CD4-positive, alpha-beta memory T cell (primary cell): Measurements from ENCODE around the gene LYPD3. TPM values are rescaled to one million over a fixed set of nuclear protein-coding genes. Genes with fewer than 3 reads are reported as not detected.

Experiments used
- CTCF ChIA-PET: fragments of 350-600 bp; sonication (Branson Sonifier 250); formaldehyde crosslinking; loops from one replicate; lab custom pipeline; 2021; ENCODE audit warnings: inconsistent platforms; ENCODE audit not compliant: partially characterized antibody; lab: Charles Lee
- POLR2A ChIA-PET: fragments of 350-600 bp; sonication (Branson Sonifier 250); formaldehyde crosslinking; loops from one replicate; lab custom pipeline; 2021; ENCODE audit not compliant: partially characterized antibody; lab: Charles Lee
- DNase-seq, 5 donors: peaks; one replicate each; pipeline versions ENCODE4 v3.0.0 to v3.0.0-alpha.2; 2020 to 2022; ENCODE audit warnings: mixed read lengths in 1 of 5
- H3K27ac ChIP-seq: one replicate; pipeline ENCODE4 v1.7.0; 2013; ENCODE audit warnings: low read depth, low read length
- H3K27me3 ChIP-seq: 2 replicates; pipeline ENCODE4 v1.7.0; 2013; ENCODE audit warnings: mild to moderate bottlenecking, low read length, moderate library complexity; ENCODE audit not compliant: insufficient read depth
- H3K36me3 ChIP-seq: 2 replicates; pipeline ENCODE4 v1.7.0; 2013; ENCODE audit warnings: mild to moderate bottlenecking, low read length, moderate library complexity; ENCODE audit not compliant: insufficient read depth
- H3K4me1 ChIP-seq: 2 replicates; pipeline ENCODE4 v1.7.0; 2013; ENCODE audit warnings: mild to moderate bottlenecking, low read length, moderate library complexity; ENCODE audit not compliant: insufficient read depth
- H3K4me3 ChIP-seq, 2 donors: one replicate each; pipeline ENCODE4 v1.7.0; 2013; ENCODE audit warnings: low read length in 2 of 2, mild to moderate bottlenecking in 1 of 2
- H3K9me3 ChIP-seq, 2 donors: one replicate each; pipeline ENCODE4 v1.7.0; 2013; ENCODE audit warnings: low read length in 2 of 2, control low read depth in 1 of 2; ENCODE audit not compliant: control insufficient read depth in 1 of 2
- H3K27ac Mint-ChIP-seq, 7 donors: one replicate each; pipeline ENCODE4 v1.8.0; 2020 to 2021; ENCODE audit warnings: mixed read lengths in 7 of 7, mild to moderate bottlenecking in 6 of 7, inconsistent platforms in 3 of 7, moderate library complexity in 3 of 7
- H3K27me3 Mint-ChIP-seq, 2 donors: one replicate each; pipeline ENCODE4 v1.8.0; 2020 to 2021; ENCODE audit warnings: mixed read lengths in 2 of 2
- H3K36me3 Mint-ChIP-seq, 2 donors: one replicate each; pipeline ENCODE4 v1.8.0; 2020 to 2021; ENCODE audit warnings: mixed read lengths in 2 of 2, inconsistent platforms in 1 of 2, mild to moderate bottlenecking in 1 of 2
- H3K4me1 Mint-ChIP-seq, 4 donors: one replicate each; pipeline ENCODE4 v1.8.0; 2020 to 2021; ENCODE audit warnings: mixed read lengths in 4 of 4, mild to moderate bottlenecking in 1 of 4
- H3K4me3 Mint-ChIP-seq, 8 donors: one replicate each; pipeline ENCODE4 v1.8.0; 2020 to 2021; ENCODE audit warnings: mixed read lengths in 8 of 8, mild to moderate bottlenecking in 7 of 8, moderate library complexity in 6 of 8, inconsistent platforms in 3 of 8
- H3K9me3 Mint-ChIP-seq, 8 donors: one replicate each; pipeline ENCODE4 v1.8.0; 2020 to 2021; ENCODE audit warnings: mixed read lengths in 8 of 8, mild to moderate bottlenecking in 5 of 8, inconsistent platforms in 3 of 8, moderate library complexity in 1 of 8
- intact Hi-C: fragments of 100-400 bp; cut with micrococcal nuclease; formaldehyde crosslinking; loops from one replicate; pipeline ENCODE4 v1.15.1; 2023
- polyA plus RNA-seq, 2 donors: library from polyadenylated mRNA; unstranded; fragments of 300-500 nt; fragmentation: Illumina TruSeq; gene quantifications; one replicate each; pipeline ENCODE4 v1.2.3, GENCODE V29; 2021
- total RNA-seq, 2 experiments: library from RNA; stranded (reverse); gene quantifications; one replicate each; pipeline ENCODE4 v1.2.3, GENCODE V29; 2021

Gene LYPD3
- total and polyA plus RNA-seq, 4 experiments from 2014 or later = 3.3 to 5.9 (median 4.1) TPM

GRCh38 chr19:43505941-43506340 lies 40.5 kb upstream of the LYPD3 start:
- intact Hi-C loops = loop anchor here (2.0 kb wide), 2 partner anchors 13 to 27 kb away; partner anchors contain the start of gene ZNF575
- H3K36me3 ChIP-seq = peaks cover 19% of the 10 kb centered on the region
- Mint-ChIP-seq H3K4me1 (peaks cover 17 to 45% (median 30%) of the 10 kb centered on the region in 4 donors), H3K36me3 (peaks cover 23 to 40% of the 10 kb centered on the region in 2 donors), H3K27me3 (no peaks in the 10 kb centered on the region), H3K4me3 (peak overlapping the region in 7 of 8 donors; percentile 29 to 77 (median 54)), H3K9me3 (peaks cover 0 to 2% (median 0%) of the 10 kb centered on the region in 8 donors), H3K27ac (peak overlapping the region; percentile 85 to 98 (median 91))
- peaks cover 22% of the 10 kb centered on the region for H3K4me1 ChIP-seq
- no peaks in the 10 kb centered on the region for H3K27me3 ChIP-seq
- POLR2A ChIA-PET = interaction anchor here (2.4 to 4.7 kb wide), 4 partner anchors 41 to 66 kb away, joined by 10 to 107 read pairs (median 20); partner anchors contain the start of gene LYPD3
- CTCF ChIA-PET = interaction anchor here (0.6 to 3.9 kb wide), 4 partner anchors 13 to 88 kb away, joined by 3 to 34 read pairs (median 16); no protein-coding TSS in a partner anchor
- H3K4me3 ChIP-seq = no peak overlapping the region
- DNase-seq = no peak
- H3K9me3 ChIP-seq = no peaks in the 10 kb centered on the region
- H3K27ac ChIP-seq = peak overlapping the region; percentile 89

GRCh38 chr19:43505186-43505456 lies 39.7 kb upstream of the LYPD3 start:
- H3K27ac Mint-ChIP-seq = peak overlapping the region; percentile 87 to 99 (median 93)
- POLR2A ChIA-PET = interaction anchor here (0.7 to 4.7 kb wide), 21 partner anchors 10 to 163 kb away, joined by 3 to 107 read pairs (median 8); partner anchors contain the start of genes LYPD3 and ZNF575
- intact Hi-C loops = loop anchor here (2.0 kb wide), 2 partner anchors 14 to 28 kb away; partner anchors contain the start of gene ZNF575
- peak overlapping the region; percentile 4 to 74 (median 53) for H3K4me3 Mint-ChIP-seq
- H3K36me3 ChIP-seq = peaks cover 16% of the 10 kb centered on the region
- peaks cover 22% of the 10 kb centered on the region for H3K4me1 ChIP-seq
- peak overlapping the region; percentile 89 for H3K27ac ChIP-seq
- H3K36me3 Mint-ChIP-seq = peaks cover 20 to 37% of the 10 kb centered on the region in 2 donors
- H3K9me3 Mint-ChIP-seq = peaks cover 0 to 2% (median 0%) of the 10 kb centered on the region in 8 donors
- peaks cover 17 to 47% (median 31%) of the 10 kb centered on the region in 4 donors for H3K4me1 Mint-ChIP-seq
- CTCF ChIA-PET = interaction anchor here (0.6 to 3.9 kb wide), 9 partner anchors 8 to 114 kb away, joined by 3 to 34 read pairs (median 5); partner anchors contain the start of gene LYPD3
- no peak overlapping the region for H3K4me3 ChIP-seq
- no peak for DNase-seq
- no peaks in the 10 kb centered on the region for H3K9me3 ChIP-seq
- no peaks in the 10 kb centered on the region for H3K27me3 Mint-ChIP-seq
- no peaks in the 10 kb centered on the region for H3K27me3 ChIP-seq

- Histone ChIP-seq H3K4me3 (peak within 1 kb of the TSS; percentile 73 to 74), H3K36me3 (peaks cover 11% of the 10 kb centered on the region), H3K9me3 (no peaks in the 10 kb centered on the region), H3K27ac (peak within 1 kb of the TSS; percentile 89), H3K4me1 (peaks cover 22% of the 10 kb centered on the region), H3K27me3 (no peaks in the 10 kb centered on the region)
- H3K36me3 Mint-ChIP-seq = peaks cover 16 to 32% of the 10 kb centered on the region in 2 donors
- H3K27me3 Mint-ChIP-seq = no peaks in the 10 kb centered on the region
- H3K4me3 Mint-ChIP-seq = peak within 1 kb of the TSS; percentile 91 to 98 (median 94)
- H3K4me1 Mint-ChIP-seq = peaks cover 17 to 47% (median 31%) of the 10 kb centered on the region in 4 donors
- peak in 1 of 5 donors; percentile 47 for DNase-seq
- CTCF ChIA-PET = interaction anchor here (0.6 to 3.9 kb wide), 11 partner anchors 8 to 90 kb away, joined by 3 to 34 read pairs (median 4); partner anchors contain the start of gene LYPD3
- peak within 1 kb of the TSS; percentile 95 to 100 (median 98) for H3K27ac Mint-ChIP-seq
- H3K9me3 Mint-ChIP-seq = peaks cover 0 to 2% (median 0%) of the 10 kb centered on the region in 8 donors
- intact Hi-C loops = loop anchor here (1.0 to 2.0 kb wide), 6 partner anchors 14 to 71 kb away; partner anchors contain the start of genes PINLYP, XRCC1 and ZNF575
- POLR2A ChIA-PET = interaction anchor here (0.7 to 4.7 kb wide), 32 partner anchors 10 to 250 kb away, joined by 3 to 107 read pairs (median 4); partner anchors contain the start of genes IRGQ, LYPD3, SMG9 and ZNF575
Measured at GRCh38 chr19:43504426-43505185, 39.2 kb upstream of the LYPD3 start, which contains the start of gene PHLDB3. Gene PHLDB3, minus strand, starts transcription at chr19:43504746. Its CDS starts 628 bp downstream, at chr19:43504118.

- ChIA-PET CTCF (interaction anchor here (0.6 to 3.9 kb wide), 12 partner anchors 9 to 90 kb away, joined by 3 to 34 read pairs (median 4); partner anchors contain the start of gene LYPD3), POLR2A (interaction anchor here (0.6 to 4.7 kb wide), 31 partner anchors 9 to 250 kb away, joined by 3 to 107 read pairs (median 5); partner anchors contain the start of genes IRGQ, LYPD3, SMG9 and ZNF575)
- no peaks in the 10 kb centered on the region for H3K9me3 Mint-ChIP-seq
- peaks cover 19 to 34% of the 10 kb centered on the region in 2 donors for H3K36me3 Mint-ChIP-seq
- peak; percentile 96 to 99 (median 97) for DNase-seq
- peaks cover 16 to 51% (median 34%) of the 10 kb centered on the region in 4 donors for H3K4me1 Mint-ChIP-seq
- peak overlapping the region; percentile 91 to 98 (median 94) for H3K4me3 Mint-ChIP-seq
- peak overlapping the region; percentile 89 for H3K27ac ChIP-seq
- H3K4me1 ChIP-seq = peaks cover 22% of the 10 kb centered on the region
- peaks cover 10% of the 10 kb centered on the region for H3K36me3 ChIP-seq
- intact Hi-C loops = loop anchor here (1.0 to 2.0 kb wide), 6 partner anchors 15 to 72 kb away; partner anchors contain the start of genes PINLYP, XRCC1 and ZNF575
- peak overlapping the region; percentile 95 to 100 (median 98) for H3K27ac Mint-ChIP-seq
- peak overlapping the region; percentile 73 to 74 for H3K4me3 ChIP-seq
- H3K9me3 ChIP-seq = no peaks in the 10 kb centered on the region
- H3K27me3 ChIP-seq = no peaks in the 10 kb centered on the region
- no peaks in the 10 kb centered on the region for H3K27me3 Mint-ChIP-seq
Measured at GRCh38 chr19:43503501-43504425, 38.4 kb upstream of the LYPD3 start.

GRCh38 chr19:43502419-43502976 lies 37.1 kb upstream of the LYPD3 start:
- ChIA-PET CTCF (interaction anchor here (0.5 to 2.9 kb wide), 4 partner anchors 30 to 68 kb away, joined by 3 to 19 read pairs (median 8); partner anchors contain the start of genes LYPD3 and ZNF575), POLR2A (interaction anchor here (0.6 to 4.7 kb wide), 4 partner anchors 9 to 117 kb away, joined by 3 to 107 read pairs (median 3); partner anchors contain the start of genes LYPD3 and ZNF428)
- Histone ChIP-seq H3K27me3 (no peaks in the 10 kb centered on the region), H3K27ac (no peak overlapping the region), H3K9me3 (no peaks in the 10 kb centered on the region), H3K4me3 (no peak overlapping the region), H3K4me1 (peaks cover 22% of the 10 kb centered on the region), H3K36me3 (no peaks in the 10 kb centered on the region)
- Mint-ChIP-seq H3K27me3 (no peaks in the 10 kb centered on the region), H3K27ac (peak overlapping the region; percentile 95 to 100 (median 98)), H3K4me1 (peaks cover 19 to 51% (median 36%) of the 10 kb centered on the region in 4 donors), H3K36me3 (peaks cover 15 to 37% of the 10 kb centered on the region in 2 donors), H3K9me3 (no peaks in the 10 kb centered on the region), H3K4me3 (peak overlapping the region; percentile 31 to 98 (median 92))
- intact Hi-C loops = no loop called here
- DNase-seq = no peak
